ENCODE results near the gene GPX5.

Gene GPX5

GRCh38 chr6:28486988-28487742 is 38.5 kb upstream of the GPX5 start:
- Histone ChIP-seq H3K27me3 (replicated peaks) (peaks cover 3% of the 10 kb centered on the region), H3K27ac (no peak overlapping the region), H3K36me3 (replicated peaks) (no peaks in the 10 kb centered on the region), H3K4me3 (ENCODE audit: low read depth, low read length) (no peak overlapping the region)
- DNase-seq = no peak
- TF ChIP-seq CTCF (IDR thresholded peaks at IDR 0.05; ENCODE audit: low read depth, low read length, missing control alignments) = no peak
- in situ Hi-C loops (cut with HindIII; ENCODE audit: low pct_ligation_motif_present, low sequenced_read_pairs) = no loop called here

GRCh38 chr6:28488916-28489365 is 36.7 kb upstream of the GPX5 start:
- TF ChIP-seq CTCF (IDR thresholded peaks at IDR 0.05; ENCODE audit: low read depth, low read length, missing control alignments) = no peak
- H3K27ac ChIP-seq = no peak overlapping the region
- H3K4me3 ChIP-seq (ENCODE audit: low read depth, low read length) = peak overlapping the region; percentile 73
- H3K36me3 ChIP-seq (replicated peaks) = no peaks in the 10 kb centered on the region
- no peaks in the 10 kb centered on the region for H3K27me3 ChIP-seq (replicated peaks)
- in situ Hi-C loops (cut with HindIII; ENCODE audit: low pct_ligation_motif_present, low sequenced_read_pairs) = no loop called here
- peak; percentile 72 for DNase-seq

- H3K4me3 ChIP-seq (ENCODE audit: low read depth, low read length) = peak overlapping the region; percentile 73
- no peaks in the 10 kb centered on the region for H3K36me3 ChIP-seq (replicated peaks)
- H3K27ac ChIP-seq = peak overlapping the region; percentile 66
- TF ChIP-seq CTCF (IDR thresholded peaks at IDR 0.05; ENCODE audit: low read depth, low read length, missing control alignments) = no peak
- DNase-seq = peak; percentile 79
- in situ Hi-C loops (cut with HindIII; ENCODE audit: low pct_ligation_motif_present, low sequenced_read_pairs) = no loop called here
- no peaks in the 10 kb centered on the region for H3K27me3 ChIP-seq (replicated peaks)
These were observed 36.1 kb upstream of the GPX5 start for GRCh38 chr6:28489366-28490204.

- Histone ChIP-seq H3K36me3 (replicated peaks) (no peaks in the 10 kb centered on the region), H3K4me3 (ENCODE audit: low read depth, low read length) (peak overlapping the region; percentile 73), H3K27ac (peak overlapping the region; percentile 66), H3K27me3 (replicated peaks) (no peaks in the 10 kb centered on the region)
- in situ Hi-C loops (cut with HindIII; ENCODE audit: low pct_ligation_motif_present, low sequenced_read_pairs) = no loop called here
- peak; percentile 21 for DNase-seq
- TF ChIP-seq CTCF (IDR thresholded peaks at IDR 0.05; ENCODE audit: low read depth, low read length, missing control alignments) = no peak
These were observed 35.3 kb upstream of the GPX5 start for GRCh38 chr6:28490205-28490890.

GRCh38 chr6:28491984-28492317 is 33.7 kb upstream of the GPX5 start:
- no peak overlapping the region for H3K27ac ChIP-seq
- no peaks in the 10 kb centered on the region for H3K36me3 ChIP-seq (replicated peaks)
- DNase-seq = no peak
- H3K4me3 ChIP-seq (ENCODE audit: low read depth, low read length) = no peak overlapping the region
- H3K27me3 ChIP-seq (replicated peaks) = no peaks in the 10 kb centered on the region
- in situ Hi-C loops (cut with HindIII; ENCODE audit: low pct_ligation_motif_present, low sequenced_read_pairs) = no loop called here
- no peak for TF ChIP-seq CTCF (IDR thresholded peaks at IDR 0.05; ENCODE audit: low read depth, low read length, missing control alignments)

Data from brain microvascular endothelial cell (primary cell).